Measurements from ENCODE around the gene CDKN1B. TPM values are rescaled to one million over a fixed set of nuclear protein-coding genes. Genes with fewer than 3 reads are reported as not detected.

CDKN1B gene
- total RNA-seq, 2 donors from 2014 or later = 52.1 to 54.0 TPM

DNA sequence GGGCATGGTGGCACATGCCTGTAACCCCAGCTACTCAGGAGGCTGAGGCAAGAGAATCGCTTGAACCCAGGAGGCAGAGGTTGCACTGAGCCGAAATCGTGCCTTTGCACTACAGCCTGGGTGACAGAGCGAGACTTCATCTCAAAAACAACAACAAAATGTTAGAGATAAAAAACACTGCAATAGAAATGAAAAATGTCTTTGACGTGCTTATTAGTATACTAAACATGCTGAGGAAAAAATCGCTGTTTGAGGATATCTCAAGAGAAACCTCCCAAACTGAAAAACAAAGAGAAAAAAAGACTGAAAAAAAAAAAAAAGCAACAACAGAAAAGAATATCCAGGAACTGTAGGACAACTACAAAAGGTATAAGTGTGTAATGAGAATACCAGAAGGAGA is 53.1 kb downstream of the CDKN1B start:
- TF ChIP-seq, protein P1, sequence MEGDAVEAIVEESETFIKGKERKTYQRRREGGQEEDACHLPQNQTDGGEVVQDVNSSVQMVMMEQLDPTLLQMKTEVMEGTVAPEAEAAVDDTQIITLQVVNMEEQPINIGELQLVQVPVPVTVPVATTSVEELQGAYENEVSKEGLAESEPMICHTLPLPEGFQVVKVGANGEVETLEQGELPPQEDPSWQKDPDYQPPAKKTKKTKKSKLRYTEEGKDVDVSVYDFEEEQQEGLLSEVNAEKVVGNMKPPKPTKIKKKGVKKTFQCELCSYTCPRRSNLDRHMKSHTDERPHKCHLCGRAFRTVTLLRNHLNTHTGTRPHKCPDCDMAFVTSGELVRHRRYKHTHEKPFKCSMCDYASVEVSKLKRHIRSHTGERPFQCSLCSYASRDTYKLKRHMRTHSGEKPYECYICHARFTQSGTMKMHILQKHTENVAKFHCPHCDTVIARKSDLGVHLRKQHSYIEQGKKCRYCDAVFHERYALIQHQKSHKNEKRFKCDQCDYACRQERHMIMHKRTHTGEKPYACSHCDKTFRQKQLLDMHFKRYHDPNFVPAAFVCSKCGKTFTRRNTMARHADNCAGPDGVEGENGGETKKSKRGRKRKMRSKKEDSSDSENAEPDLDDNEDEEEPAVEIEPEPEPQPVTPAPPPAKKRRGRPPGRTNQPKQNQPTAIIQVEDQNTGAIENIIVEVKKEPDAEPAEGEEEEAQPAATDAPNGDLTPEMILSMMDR (IDR thresholded peaks at IDR 0.05) = no peak
- DNase-seq = no peak
- Histone ChIP-seq H3K9ac (ENCODE audit: low read depth in 2 of 2, low read length in 2 of 2) (no peak overlapping the region), H3K27me3 (no peaks in the 10 kb centered on the region), H3K27ac (no peak overlapping the region), H3K9me3 (no peaks in the 10 kb centered on the region), H3K4me1 (no peaks in the 10 kb centered on the region), H3K4me3 (no peak overlapping the region), H3K36me3 (no peaks in the 10 kb centered on the region)
- intact Hi-C loops (cut with DNase I) = no loop called here

Small RNAs within 50 kb of the gene (microRNA-seq; reads per million reads assigned to microRNA genes)
- gene MIR613 = not detected

Other genes starting within 250 kb of the CDKN1B start
- gene DUSP16, start 154.5 kb upstream of the CDKN1B start, total RNA-seq = 10 to 100 TPM; 47.5 to 60.2 TPM
- gene CREBL2, start 105.5 kb upstream of the CDKN1B start, total RNA-seq = 10 to 100 TPM; 18.6 to 28.9 TPM
- gene GPR19, start 21.2 kb upstream of the CDKN1B start, total RNA-seq = under 1 TPM; 0.74 to 0.96 TPM
- gene APOLD1, start 68.3 kb downstream of the CDKN1B start, total RNA-seq = 1 to 10 TPM; 2.6 to 5.4 TPM
- gene DDX47, start 96.0 kb downstream of the CDKN1B start, total RNA-seq = 10 to 100 TPM; 36.1 to 45.0 TPM
- 100 to 1,000 TPM; 234 to 246 TPM for gene GPRC5A, start 174.2 kb downstream of the CDKN1B start, total RNA-seq
- gene GPRC5D, start 234.8 kb downstream of the CDKN1B start, total RNA-seq = under 1 TPM in 1 of 2 donors, not detected in 1; 0.27 TPM

Data from colonic mucosa (tissue), 4 donors.